ENCODE data around the gene CCDC106. TPM values are rescaled to one million over a fixed set of nuclear protein-coding genes. Genes with fewer than 3 reads are reported as not detected.

Gene CCDC106
- total RNA-seq, 1 experiment from 2014 or later, result 21.1 TPM

- TF ChIP-seq FOXJ3 (CRISPR knock-in tag; IDR thresholded peaks at IDR 0.05; ENCODE audit: borderline replicate concordance), result no peak
- TF ChIP-seq, protein P1, sequence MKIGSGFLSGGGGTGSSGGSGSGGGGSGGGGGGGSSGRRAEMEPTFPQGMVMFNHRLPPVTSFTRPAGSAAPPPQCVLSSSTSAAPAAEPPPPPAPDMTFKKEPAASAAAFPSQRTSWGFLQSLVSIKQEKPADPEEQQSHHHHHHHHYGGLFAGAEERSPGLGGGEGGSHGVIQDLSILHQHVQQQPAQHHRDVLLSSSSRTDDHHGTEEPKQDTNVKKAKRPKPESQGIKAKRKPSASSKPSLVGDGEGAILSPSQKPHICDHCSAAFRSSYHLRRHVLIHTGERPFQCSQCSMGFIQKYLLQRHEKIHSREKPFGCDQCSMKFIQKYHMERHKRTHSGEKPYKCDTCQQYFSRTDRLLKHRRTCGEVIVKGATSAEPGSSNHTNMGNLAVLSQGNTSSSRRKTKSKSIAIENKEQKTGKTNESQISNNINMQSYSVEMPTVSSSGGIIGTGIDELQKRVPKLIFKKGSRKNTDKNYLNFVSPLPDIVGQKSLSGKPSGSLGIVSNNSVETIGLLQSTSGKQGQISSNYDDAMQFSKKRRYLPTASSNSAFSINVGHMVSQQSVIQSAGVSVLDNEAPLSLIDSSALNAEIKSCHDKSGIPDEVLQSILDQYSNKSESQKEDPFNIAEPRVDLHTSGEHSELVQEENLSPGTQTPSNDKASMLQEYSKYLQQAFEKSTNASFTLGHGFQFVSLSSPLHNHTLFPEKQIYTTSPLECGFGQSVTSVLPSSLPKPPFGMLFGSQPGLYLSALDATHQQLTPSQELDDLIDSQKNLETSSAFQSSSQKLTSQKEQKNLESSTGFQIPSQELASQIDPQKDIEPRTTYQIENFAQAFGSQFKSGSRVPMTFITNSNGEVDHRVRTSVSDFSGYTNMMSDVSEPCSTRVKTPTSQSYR (CRISPR knock-in tag; IDR thresholded peaks at IDR 0.05), result no peak
- no peak for TF ChIP-seq PREB (CRISPR knock-in tag; IDR thresholded peaks at IDR 0.05; ENCODE audit: borderline replicate concordance)
- no peak for TF ChIP-seq ZNF138 (CRISPR knock-in tag; conservative IDR thresholded peaks at IDR 0.05)
- no peak for TF ChIP-seq KAT7 (CRISPR knock-in tag; IDR thresholded peaks at IDR 0.05; ENCODE audit: borderline replicate concordance)
- TF ChIP-seq MAX (CRISPR knock-in tag; IDR thresholded peaks at IDR 0.05), result no peak
These were observed 47.7 kb downstream of the CCDC106 start (continued) for GRCh38 chr19:55695511-55696290.

DNA sequence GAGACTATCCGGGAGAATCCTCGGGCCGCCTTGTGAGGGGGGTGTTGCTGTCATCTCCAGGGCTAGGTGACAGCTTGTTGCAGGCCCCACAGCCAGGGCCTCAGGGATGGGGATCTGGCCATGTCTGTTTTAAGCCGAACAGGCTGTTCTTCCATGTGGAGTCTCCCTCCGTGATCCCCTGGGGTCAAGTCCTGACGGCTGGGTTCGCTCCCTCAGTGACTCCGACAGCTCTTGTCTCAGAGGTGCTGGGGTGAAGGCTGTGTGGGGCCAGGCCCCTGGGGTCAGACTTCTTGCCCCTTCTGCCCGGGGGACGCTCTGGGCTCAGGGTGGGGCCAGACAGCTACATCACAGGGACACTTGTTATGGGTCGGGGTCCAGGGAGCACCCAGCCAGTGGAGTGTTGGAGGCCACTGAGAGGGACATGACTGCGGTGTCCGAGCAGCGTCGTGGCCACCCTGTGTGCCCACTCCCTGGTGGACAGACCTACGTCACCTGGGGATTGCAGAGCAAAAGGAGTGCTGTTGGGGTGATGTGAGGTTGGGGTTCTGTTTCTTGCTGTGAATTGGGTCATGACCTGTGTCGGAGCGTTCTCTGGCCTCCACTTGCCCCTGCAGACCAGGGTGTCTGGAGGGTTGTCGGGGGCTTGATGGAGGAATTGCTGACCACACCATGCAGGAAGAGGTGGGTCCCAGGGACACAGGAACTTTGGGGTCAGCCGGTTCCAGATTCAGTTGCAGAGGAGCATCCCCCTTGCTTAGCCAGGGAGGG lies 48.5 kb downstream of the CCDC106 start:
- no peak for TF ChIP-seq ZNF396 (CRISPR knock-in tag; IDR thresholded peaks at IDR 0.05; ENCODE audit: borderline replicate concordance)
- no peak for TF ChIP-seq OVOL2 (CRISPR knock-in tag; IDR thresholded peaks at IDR 0.05; ENCODE audit: borderline replicate concordance)
- TF ChIP-seq E2F5 (CRISPR knock-in tag; IDR thresholded peaks at IDR 0.05), result no peak
- no peak for TF ChIP-seq GTF2I (CRISPR knock-in tag; conservative IDR thresholded peaks at IDR 0.05)
- no peak for TF ChIP-seq IRF2 (CRISPR knock-in tag; IDR thresholded peaks at IDR 0.05; ENCODE audit: borderline replicate concordance, low read depth)
- no peak for TF ChIP-seq AR (CRISPR knock-in tag; IDR thresholded peaks at IDR 0.05)
- DNase-seq (ENCODE audit: low spot score), result no peak
- H3K27ac Mint-ChIP-seq, result no peak overlapping the region
- H3K4me3 Mint-ChIP-seq, result no peak overlapping the region
- CTCF ChIA-PET, result interaction anchor here (1.0 kb wide), 1 partner anchor 25 kb away, joined by 3 read pairs; no protein-coding TSS in a partner anchor
- no peak for ATAC-seq
- H3K9me3 Mint-ChIP-seq, result no peaks in the 10 kb centered on the region
- H3K4me1 Mint-ChIP-seq, result no peaks in the 10 kb centered on the region
- H3K27me3 Mint-ChIP-seq (ENCODE audit: low read depth), result no peaks in the 10 kb centered on the region
- POLR2A ChIA-PET, result no interaction called here
- peaks cover 29% of the 10 kb centered on the region for H3K36me3 Mint-ChIP-seq

- CTCF ChIA-PET, result interaction anchor here (0.6 kb wide), 1 partner anchor 79 kb away, joined by 3 read pairs; no protein-coding TSS in a partner anchor
- H3K4me3 Mint-ChIP-seq, result no peak overlapping the region
- H3K9me3 Mint-ChIP-seq, result no peaks in the 10 kb centered on the region
- H3K27ac Mint-ChIP-seq, result no peak overlapping the region
- H3K4me1 Mint-ChIP-seq, result no peaks in the 10 kb centered on the region
- peaks cover 31% of the 10 kb centered on the region for H3K36me3 Mint-ChIP-seq
- POLR2A ChIA-PET, result no interaction called here
- ATAC-seq, result no peak
- H3K27me3 Mint-ChIP-seq (ENCODE audit: low read depth), result no peaks in the 10 kb centered on the region
- no peak for DNase-seq (ENCODE audit: low spot score)
- TF ChIP-seq PRRX2 (CRISPR knock-in tag; IDR thresholded peaks at IDR 0.05), result no peak
- no peak for TF ChIP-seq SMAD3 (CRISPR knock-in tag; IDR thresholded peaks at IDR 0.05; ENCODE audit: borderline replicate concordance)
- no peak for TF ChIP-seq NR3C1 (CRISPR knock-in tag; conservative IDR thresholded peaks at IDR 0.05; ENCODE audit: low read depth)
- TF ChIP-seq HMGA2 (CRISPR knock-in tag; IDR thresholded peaks at IDR 0.05), result no peak
- no peak for TF ChIP-seq RORB (CRISPR knock-in tag; IDR thresholded peaks at IDR 0.05)
- no peak for TF ChIP-seq SP1 (CRISPR knock-in tag; conservative IDR thresholded peaks at IDR 0.05)
- TF ChIP-seq, protein P1 (CRISPR knock-in tag; IDR thresholded peaks at IDR 0.05), result no peak
- TF ChIP-seq ESRRA (CRISPR knock-in tag; IDR thresholded peaks at IDR 0.05; ENCODE audit: borderline replicate concordance), result no peak
These were observed 49.0 kb downstream of the CCDC106 start for GRCh38 chr19:55697069-55697440.

All from WTC11 (cell line).